Inflammatory macrophage treated with lipopolysaccharide for 4 hours (primary cell): ENCODE data around the gene SIRPG.
"Not testable (repeated sequence)": the region's sequence is repeated elsewhere in the genome, so short reads cannot be mapped to it uniquely, and the experiment has no call there.

Experiments used
- DNase-seq: peaks from one replicate; pipeline ENCODE4 v3.0.0-alpha.2; 2020

SIRPG gene

GRCh38 chr20:1671891-1672669, 14.5 kb upstream of the SIRPG start:
- DNase-seq: no peak

GRCh38 chr20:1669304-1669703, 11.7 kb upstream of the SIRPG start:
- no peak for DNase-seq

GRCh38 chr20:1667502-1668085, 10.0 kb upstream of the SIRPG start:
- DNase-seq: no peak

- DNase-seq: no peak
Observed at GRCh38 chr20:1666802-1667201, 9.2 kb upstream of the SIRPG start.

GRCh38 chr20:1665345-1665744, 7.8 kb upstream of the SIRPG start:
- DNase-seq: no peak

- no peak for DNase-seq
Observed at GRCh38 chr20:1664911-1665310, 7.3 kb upstream of the SIRPG start.

GRCh38 chr20:1663917-1664316, 6.3 kb upstream of the SIRPG start:
- DNase-seq: peak; percentile 62

- DNase-seq: peak; percentile 57
Observed at GRCh38 chr20:1661542-1662299, 4.1 kb upstream of the SIRPG start.

GRCh38 chr20:1660246-1660645, 2.7 kb upstream of the SIRPG start:
- DNase-seq: no peak

GRCh38 chr20:1656844-1657243, 735 bp downstream of the SIRPG start:
- DNase-seq: no peak

GRCh38 chr20:1654996-1655395, 2.6 kb downstream of the SIRPG start:
- DNase-seq: no peak

GRCh38 chr20:1652960-1653359, 4.6 kb downstream of the SIRPG start:
- DNase-seq: no peak

- no peak for DNase-seq
Observed at GRCh38 chr20:1652104-1652503, 5.5 kb downstream of the SIRPG start.

GRCh38 chr20:1651268-1652058, 6.1 kb downstream of the SIRPG start:
- no peak for DNase-seq

- no peak for DNase-seq
Observed at GRCh38 chr20:1648101-1648500, 9.5 kb downstream of the SIRPG start.

GRCh38 chr20:1646975-1647431, 10.6 kb downstream of the SIRPG start:
- no peak for DNase-seq

- no peak for DNase-seq
Observed at GRCh38 chr20:1644101-1644962, 13.2 kb downstream of the SIRPG start.

GRCh38 chr20:1638643-1639042, 18.9 kb downstream of the SIRPG start:
- DNase-seq: not testable (repeated sequence)

- no peak for DNase-seq
Observed at GRCh38 chr20:1637755-1638154, 19.8 kb downstream of the SIRPG start.

- no peak for DNase-seq
Observed at GRCh38 chr20:1637226-1637625, 20.4 kb downstream of the SIRPG start.

- DNase-seq: no peak
Observed at GRCh38 chr20:1636621-1637020, 21.0 kb downstream of the SIRPG start.
